NCI-H2171 treated with DMSO at 0.1 percent for 48 hours (cell line): ENCODE measurements around the gene EVPL.
A peak's percentile ranks its signal among the peaks of the same experiment; 100 is the strongest.
"Not testable (repeated sequence)": the region's sequence is repeated elsewhere in the genome, so short reads cannot be mapped to it uniquely, and the experiment has no call there.

Experiments
- DNase-seq: peaks from one replicate; lab custom pipeline; 2025; lab: John Stamatoyannopoulos, UW

The EVPL gene

DNA sequence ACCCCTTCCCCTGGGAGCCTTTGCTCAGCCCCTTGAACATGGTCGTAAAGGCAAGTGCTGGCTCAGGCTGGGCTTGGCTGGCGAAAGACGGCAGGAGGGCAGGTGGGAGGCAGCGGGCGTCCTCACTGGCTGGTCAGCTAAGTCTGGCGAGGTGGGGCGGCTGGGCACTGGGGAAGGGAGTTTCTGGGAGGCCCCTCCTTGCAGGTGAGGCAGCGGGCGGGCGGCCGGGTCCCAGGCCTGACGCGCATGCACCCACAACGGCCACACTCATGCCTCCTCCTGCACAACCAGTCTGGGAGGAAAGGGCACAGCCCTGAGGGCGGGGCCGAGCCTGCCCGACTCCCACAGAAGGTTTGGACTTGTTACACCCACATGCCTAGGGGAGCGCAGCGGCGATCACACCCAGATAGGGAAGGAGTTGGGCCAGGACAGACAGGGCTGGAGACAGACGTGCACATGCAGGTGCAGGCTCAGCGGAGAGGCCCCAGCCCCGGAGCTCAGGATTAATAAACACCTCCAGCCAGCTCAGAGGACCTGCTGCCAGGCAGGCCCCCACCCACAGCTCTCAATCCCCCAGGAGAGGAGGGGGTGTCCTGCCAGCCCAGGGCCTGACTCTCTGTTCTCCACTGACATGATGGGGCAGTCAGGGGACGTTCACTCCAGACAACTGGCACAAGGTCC lies at the start of gene EVPL:
Gene EVPL, minus strand, starts transcription at position 148 of the 681 bp plus-strand sequence. Its CDS starts 108 bp downstream, at position 40.
- no peak for DNase-seq

DNA sequence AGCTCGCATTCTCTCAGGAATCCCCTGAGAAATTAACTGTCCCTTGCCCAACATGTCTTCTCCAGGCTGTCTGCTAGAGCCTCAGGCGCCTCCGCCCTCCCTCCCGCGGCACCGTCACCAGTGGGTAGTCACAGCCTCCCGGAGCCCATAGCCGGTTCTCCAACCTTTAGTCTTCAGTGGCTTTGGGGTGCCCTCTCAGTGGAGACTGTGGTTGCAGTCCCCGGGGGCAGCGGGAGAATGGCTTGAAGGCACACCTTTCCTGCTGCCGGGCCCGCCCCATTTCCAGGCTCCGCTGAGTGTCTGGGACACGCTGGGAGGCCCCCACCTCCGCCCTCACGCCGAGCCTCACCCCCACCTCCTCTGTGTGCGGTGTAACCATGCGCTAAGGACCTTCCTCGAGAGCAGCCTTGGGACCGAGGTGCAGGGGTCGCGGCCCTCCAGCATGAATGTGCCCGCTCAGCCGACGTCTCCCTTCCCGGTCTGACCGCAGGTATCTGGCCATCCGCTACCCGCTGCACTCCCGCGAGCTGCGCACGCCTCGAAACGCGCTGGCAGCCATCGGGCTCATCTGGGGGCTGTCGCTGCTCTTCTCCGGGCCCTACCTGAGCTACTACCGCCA lies 49.1 kb upstream of the EVPL start:
- no peak for DNase-seq

DNA sequence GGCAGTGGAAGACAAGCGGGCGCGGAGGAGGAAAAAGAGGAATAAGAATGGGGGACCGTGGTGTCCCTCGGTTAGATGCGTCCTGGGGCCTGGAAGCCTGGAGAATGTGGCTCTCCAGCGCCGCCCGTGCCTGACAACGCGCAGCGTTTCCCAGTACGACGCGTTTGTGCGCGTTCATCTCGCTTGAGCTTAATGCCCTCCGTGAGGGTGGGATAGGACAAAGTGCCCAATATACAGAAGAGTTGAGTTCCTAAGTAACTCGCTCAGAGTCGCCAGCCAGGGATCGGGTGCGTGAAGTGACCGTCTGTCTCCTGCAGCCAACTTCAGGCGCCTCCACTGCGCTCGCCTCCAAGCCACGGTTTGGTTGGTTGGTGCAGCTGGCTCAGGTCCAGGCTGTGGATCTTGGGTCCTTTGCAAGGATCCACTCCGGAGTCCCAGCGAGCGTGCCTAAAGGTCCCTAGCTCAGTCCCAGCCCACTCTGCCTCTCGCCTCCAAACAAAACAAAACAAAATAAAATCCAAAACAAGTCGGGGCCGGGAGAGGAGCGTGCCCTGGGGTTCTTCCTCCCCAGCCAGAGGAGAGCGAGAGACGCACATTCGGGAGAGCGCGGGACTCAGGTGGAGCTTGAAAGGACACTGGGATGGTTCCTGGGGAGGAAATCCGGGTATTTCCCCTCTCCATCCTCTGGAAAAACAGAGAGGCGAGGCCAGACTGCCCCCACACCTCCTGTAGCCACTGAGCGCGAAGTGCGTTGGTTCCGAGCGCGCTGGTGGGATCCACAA lies 48.4 kb upstream of the EVPL start:
- DNase-seq = no peak

DNA sequence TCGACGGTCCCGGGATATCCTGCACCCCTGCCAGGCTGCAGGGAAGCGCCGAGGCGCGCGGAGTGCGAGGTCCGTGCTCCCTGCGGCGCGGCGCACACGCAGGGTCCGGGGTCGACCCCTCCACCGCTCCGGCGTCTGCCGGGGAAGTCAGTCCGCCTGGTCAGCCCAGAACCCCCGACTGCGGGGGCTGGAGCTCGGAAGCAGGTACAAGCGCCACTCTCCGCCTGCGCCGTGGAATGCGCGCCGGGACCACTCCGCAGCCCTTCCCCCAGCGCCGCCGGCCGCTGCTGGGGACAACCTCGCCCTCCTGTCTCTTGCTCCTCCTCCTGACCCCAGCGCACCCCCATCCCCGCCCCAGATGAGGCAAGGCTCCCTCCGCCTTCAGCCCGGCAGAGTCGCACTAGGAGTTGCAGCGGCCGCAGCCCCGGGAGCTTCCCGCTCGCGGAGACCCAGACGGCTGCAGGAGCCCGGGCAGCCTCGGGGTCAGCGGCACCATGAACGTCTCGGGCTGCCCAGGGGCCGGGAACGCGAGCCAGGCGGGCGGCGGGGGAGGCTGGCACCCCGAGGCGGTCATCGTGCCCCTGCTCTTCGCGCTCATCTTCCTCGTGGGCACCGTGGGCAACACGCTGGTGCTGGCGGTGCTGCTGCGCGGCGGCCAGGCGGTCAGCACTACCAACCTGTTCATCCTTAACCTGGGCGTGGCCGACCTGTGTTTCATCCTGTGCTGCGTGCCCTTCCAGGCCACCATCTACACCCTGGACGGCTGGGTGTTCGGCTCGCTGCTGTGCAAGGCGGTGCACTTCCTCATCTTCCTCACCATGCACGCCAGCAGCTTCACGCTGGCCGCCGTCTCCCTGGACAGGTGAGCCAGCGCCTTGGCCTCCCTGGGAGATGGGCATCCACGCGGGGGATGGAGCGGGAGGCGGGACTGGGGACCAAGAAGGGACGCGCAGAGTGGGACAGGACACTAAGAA lies 47.6 kb upstream of the EVPL start, which contains the start of gene GALR2:
Gene GALR2, plus strand, starts transcription at position 392 of the 974 bp plus-strand sequence. Its CDS starts 103 bp downstream, at position 495.
- DNase-seq = no peak

DNA sequence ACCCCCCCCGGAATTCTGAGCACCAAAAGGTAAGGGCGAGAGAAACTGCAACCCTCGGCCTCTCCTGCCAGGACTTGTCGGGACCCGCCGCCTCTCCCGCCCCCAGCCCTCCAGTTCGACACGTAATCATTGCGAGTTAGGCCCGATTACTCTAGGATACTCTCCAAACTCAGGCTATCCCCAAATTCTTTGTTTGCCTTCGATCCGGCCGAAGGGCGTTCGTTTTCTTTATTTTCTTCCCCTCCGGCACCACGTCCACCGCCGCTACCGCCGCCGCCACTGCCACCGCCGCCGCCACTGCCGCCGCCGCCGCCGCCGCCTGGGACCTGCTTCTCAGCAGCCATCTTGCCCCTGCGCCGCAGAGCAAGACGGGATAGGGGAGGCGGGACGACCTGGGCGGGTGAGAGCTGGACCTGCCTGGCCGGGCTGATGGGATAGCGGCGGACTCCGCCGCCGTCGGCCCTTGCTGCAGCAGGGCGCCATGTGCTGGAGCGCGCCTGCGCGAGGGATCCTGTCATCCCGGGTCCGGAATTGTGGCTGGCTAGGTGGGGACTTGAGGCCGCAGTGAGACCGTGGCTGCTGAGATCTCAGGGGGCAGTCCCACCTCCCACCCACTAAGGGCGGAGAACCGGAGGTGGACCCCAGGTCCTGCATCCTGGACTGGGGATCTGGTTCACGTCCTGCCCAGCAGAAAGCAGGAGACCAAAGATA lies 45.2 kb upstream of the EVPL start, which contains the start of gene SRP68:
Gene SRP68, minus strand, starts transcription at position 370 of the 711 bp plus-strand sequence. Its CDS starts 26 bp downstream, at position 344.
- peak; percentile 90 for DNase-seq

DNA sequence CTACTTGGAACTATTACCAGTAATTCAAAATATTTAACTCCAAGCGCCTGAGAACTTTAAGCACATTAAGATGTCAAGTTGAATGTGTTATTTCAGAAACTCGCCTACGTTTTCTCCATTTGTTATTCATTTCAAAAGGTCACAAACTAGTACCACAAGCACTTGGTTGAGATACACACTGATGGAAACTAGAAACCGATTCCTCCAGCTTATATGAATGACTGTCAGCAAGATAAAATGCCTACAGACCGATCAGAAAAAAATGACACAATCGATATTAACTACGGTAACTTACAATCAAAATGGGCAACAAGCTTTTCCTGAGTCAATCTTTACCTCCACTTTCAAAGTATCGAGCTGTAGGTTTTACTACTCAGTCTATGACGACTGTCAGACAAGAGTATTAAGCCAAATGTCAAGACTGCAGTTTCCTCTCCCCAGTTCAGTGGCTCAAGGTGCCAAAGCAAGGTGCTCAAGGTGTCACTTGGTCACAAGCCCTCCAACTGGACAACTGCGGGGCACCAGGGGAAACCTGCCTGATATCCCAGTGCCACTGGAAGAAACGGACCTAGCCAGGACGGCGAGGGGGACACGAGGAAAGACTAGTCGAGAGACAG lies 44.5 kb upstream of the EVPL start:
- DNase-seq = no peak

DNA sequence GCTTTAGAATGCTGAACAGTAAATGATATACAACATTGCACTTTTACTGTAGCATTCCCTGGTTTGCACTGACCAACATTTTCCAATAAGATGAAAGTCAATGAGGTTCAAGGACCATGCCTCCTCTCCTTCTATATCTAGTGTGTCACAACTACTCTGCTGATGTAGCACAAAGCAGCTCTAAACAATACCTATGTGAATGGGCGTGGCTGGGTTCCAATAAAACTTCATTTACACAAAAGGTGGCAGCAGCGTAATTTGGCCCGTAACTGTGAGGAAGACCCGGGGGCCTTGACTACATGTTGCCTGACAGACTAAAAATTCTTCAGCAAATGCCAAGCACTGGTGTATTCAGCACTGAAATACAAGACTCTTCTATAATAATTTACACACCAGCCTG lies 38.7 kb upstream of the EVPL start:
- no peak for DNase-seq

DNA sequence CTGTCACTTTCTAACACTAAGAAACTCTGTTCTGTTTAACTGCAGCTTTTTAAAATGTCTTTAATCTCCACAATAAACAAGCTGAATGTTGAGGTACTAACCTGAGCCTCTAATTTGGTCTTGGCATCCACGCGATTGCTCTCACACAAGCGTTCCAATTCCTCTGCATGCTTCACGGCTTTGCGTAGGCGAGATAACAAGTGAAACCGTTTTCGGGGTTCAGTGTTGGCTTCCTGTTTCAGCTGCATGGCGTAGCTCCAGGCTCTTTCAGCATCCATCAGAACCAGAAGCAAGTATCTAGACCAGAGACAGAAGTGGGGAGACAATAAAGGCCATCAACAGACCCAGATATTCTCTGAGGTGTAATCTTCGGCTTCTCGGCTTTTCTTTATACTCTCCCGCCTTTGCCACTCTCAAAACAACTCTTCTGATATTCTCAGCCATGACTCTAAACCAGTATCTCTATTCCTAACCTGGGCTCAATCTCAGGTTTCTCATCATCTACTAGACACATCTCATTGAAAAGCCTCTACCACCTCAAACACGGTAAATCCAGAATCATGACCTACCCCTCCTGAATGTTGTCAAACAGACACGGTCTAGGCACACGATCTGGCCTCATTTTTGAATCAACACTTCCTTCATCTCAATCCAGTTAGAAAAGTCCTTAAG lies 36.9 kb upstream of the EVPL start:
- DNase-seq = no peak

DNA sequence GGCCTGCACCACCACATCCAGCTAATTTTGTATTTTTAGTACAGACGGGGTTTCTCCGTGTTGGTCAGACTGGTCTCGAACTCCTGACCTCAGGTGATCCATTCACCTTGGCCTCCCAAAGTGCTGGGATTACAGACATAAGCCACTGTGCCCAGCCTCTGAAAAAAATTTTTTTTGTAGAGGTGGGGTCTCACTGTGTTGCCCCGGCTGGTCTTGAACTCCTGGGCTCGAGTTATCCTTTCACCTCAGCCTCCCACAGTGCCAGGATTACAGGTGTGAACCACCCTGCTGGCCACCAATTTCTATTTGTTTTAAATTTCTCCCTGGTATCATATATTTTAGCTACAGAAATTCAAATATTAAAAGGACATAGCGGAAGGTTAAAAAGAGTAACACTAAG lies 31.2 kb upstream of the EVPL start:
- DNase-seq = not testable (repeated sequence)

DNA sequence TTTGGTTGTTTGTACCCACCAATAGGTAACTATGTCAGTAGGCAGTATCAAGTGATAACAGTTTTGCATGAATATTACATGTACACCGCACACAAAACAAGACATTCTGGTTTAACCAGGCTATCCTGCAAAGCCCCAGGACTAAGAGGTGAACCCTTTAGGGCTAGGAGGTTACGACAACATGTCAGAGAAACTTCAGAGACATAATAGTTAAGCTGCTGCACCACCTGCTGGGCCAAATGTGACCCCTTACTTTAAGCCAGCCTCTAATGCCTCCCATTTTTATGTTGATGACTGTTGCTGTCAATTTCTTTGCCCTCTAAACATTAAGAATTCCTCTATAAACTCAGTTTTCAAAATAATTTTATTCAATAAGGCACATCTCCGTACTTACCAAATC lies 29.8 kb upstream of the EVPL start:
- no peak for DNase-seq

DNA sequence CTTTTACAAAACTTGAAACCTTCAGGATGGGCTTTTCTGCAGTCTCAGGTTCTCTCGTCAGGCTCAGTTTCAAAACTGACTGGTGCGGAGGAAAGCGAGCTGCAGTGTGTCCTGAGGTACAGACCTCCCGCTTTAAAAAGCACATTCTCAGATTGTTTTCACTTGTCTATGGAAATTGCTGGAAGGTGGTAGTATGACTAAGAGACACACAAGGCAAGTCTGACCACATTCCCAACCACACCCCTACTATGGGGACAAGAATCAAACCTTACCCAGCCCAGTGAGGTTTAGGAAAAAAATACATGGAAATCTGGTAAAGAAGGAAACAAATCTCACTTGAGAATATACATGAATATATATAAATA lies 27.0 kb upstream of the EVPL start:
- no peak for DNase-seq

DNA sequence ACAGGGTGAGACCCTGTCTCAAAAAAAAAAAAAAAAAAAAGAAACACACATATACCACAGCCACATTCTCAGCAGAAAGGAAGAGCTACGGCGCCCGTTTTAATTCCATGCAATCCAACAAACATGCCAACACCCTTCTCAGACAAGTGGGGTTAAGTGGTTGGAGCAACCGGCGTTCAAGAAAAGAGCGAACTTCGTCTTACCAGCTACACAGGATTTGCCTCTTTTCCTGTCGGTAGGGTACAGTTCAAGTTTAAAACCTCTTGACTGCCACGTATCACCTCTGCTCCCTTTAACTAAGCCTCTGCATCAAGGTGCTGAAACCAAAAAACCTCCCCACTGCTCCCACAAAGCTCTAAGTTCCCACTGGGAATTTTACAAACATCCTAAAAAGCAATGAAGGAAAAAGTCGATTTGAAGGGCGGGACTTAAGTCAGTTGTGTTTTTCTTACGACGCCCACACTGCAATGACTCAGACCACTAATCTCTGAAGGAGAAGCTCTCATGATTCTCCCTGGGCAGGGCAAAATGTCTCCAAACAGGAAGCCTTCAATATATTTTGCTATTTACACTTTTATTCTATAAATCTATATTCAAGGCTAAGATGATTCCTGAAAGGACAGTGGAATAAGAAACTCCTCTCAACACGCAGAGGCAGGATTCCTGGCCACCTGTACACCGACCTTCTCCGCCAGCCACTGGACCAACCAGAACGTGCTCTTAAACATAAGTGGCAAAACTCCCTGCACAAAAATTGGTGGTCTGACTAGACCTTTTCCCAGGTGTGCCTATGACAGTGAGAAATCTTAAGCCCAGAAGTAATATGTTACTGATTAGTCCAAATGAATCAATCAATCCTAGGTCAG lies 26.4 kb upstream of the EVPL start:
- DNase-seq = no peak

DNA sequence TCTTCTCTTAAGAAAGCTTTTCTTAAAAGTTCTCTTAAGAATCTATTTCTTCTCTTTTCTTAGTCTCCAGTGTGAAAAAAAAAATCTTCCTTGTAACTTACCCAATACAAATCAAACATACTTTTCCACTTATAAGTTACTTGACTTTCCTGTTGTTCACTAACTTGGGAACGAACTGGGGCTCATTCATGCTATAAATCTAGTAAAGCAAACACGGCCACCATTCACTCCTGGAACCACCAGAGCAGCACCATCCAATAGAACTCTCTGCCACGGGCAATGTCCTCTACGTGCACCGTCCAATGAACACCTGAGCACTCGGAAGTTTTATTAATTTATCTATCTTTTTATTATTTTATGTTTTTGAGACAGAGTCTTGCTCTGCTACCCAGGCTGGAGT lies 24.5 kb upstream of the EVPL start:
- no peak for DNase-seq

DNA sequence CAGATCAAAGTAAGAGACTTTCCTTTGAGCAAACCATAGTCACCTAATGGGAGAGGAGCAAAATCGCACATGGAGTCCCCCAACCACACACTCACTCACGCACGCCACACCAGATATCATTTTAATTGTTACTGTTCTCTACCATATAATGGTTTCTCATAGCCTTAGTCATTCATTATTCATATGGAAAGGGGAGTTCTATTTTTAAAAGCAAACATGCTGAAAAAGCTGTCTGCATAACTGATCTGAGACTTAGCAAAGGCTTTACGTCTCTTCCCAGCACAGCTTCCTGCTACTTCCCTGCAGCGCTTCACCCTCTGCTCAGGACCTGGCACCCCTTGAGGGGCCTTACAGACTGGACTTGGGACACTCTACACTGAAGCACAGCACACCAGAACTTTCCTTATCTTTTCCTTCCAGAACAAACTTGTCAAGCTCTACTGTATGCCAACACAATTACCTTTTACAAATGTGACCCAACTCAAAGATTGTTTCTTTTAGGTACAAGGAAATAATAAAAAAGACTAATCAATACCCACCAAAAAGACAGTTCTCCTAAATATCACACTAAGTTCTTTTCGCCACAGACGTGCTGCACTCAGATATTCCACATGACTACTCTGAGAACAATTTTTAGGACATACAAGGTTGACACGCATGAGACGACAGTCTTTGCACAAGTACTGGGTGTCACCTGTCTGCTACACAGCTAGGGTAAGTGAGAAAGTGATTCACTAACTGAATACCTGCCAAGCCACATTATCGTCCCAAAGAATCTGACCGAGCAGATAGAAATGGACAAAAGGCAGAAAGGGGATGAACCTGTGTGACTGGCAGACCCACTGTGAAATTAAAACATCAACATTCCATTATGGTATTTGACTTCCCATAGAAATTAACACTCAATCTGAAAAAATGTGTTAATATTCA lies 23.7 kb upstream of the EVPL start:
- no peak for DNase-seq

DNA sequence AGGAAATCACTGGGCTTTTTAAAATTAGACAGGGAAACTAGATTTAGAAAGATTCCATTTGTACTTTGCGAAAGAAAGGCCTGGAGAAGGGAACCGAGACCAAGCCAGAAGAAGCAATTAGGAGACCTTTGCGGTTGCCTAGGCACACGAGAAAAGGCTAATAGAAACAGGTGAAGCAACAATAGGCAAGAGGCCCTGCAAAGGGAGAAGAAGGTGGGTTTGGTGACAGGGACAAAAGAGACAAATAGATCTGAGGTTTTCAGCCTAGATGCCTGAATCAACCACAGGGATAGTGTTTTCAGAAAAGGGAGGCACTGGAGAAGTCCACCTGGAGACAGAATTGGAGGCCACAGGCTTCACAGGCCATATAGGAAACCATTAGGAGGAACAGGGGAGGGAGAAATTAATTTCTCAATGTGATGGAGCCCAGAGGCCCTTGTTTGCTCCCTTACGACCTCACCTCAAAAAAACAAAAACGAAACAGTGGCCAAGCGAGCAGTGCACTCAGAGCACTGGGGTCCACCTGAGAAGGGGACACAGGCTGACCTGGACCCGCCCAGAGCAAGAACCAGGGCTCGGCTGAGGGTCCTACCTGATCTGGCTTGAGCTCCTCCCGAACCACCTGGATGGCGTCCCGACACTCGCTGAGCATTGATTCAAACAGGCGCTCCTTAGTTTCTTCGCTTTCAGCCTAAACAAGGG lies 22.9 kb upstream of the EVPL start:
- DNase-seq = no peak

DNA sequence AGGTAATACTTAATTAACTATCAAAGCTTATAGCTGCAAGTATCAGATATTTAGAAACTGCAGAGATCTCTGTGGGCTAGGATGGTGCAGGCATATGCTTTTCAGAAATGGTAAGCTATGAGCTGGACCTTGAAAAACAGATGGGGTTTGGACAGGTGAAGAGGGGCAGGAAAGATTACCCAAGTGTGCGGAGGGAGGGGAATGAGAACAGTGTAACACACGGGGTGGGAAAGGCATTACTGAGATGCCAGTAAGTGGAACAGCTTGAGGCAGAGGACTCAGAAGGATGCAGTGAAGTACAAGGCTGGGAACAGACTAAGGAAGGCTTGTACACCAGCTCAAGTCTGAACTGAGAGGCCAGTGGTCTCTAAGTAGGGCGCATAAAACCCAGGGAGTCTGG lies 22.1 kb upstream of the EVPL start:
- no peak for DNase-seq

DNA sequence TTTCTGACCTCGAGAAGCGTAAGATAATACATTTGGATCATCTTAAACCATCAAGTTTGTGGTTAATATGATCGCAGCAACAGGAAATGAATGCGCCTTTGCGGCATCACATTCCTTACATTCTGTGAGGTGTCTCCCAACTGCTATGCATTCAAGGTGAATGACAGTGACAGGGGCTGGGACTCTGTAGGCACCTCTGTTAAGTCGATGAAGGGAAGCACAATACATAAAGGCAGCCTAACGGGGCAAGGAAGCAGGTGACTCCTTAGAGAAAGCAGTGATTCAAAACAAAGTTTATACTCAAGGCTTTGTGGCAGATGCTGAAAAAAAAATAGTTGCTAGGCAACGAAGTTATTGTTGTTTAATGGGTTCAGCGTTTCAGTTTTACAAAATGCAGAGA lies 21.6 kb upstream of the EVPL start:
- DNase-seq = no peak
